H9 (cell line): ENCODE data around the gene GPR137B. TPM values are rescaled to one million over a fixed set of nuclear protein-coding genes. Genes with fewer than 3 reads are reported as not detected.

ENCODE experiments used
- DNase-seq: peaks from one replicate; pipeline ENCODE4 v3.0.0-alpha.2; 2017
- H2AFZ ChIP-seq: one replicate; pipeline ENCODE4 v1.6.1; 2013; ENCODE audit warnings: mild to moderate bottlenecking, low read length, control low read depth, moderate library complexity
- H2AK5ac ChIP-seq: 2 replicates; pipeline ENCODE4 v1.6.1; 2013; ENCODE audit warnings: low read length, control low read depth, mixed read lengths; ENCODE audit not compliant: insufficient read length
- H2BK120ac ChIP-seq: one replicate; pipeline ENCODE4 v1.6.1; 2013; ENCODE audit warnings: low read depth, mild to moderate bottlenecking, low read length, control low read depth, inconsistent platforms; ENCODE audit not compliant: poor library complexity, severe bottlenecking
- H2BK12ac ChIP-seq: 2 replicates; pipeline ENCODE4 v1.6.1; 2013; ENCODE audit warnings: low read length, control low read depth, mixed read lengths, low read depth; ENCODE audit not compliant: insufficient read length
- H2BK15ac ChIP-seq: 2 replicates; pipeline ENCODE4 v1.6.1; 2013; ENCODE audit warnings: low read depth, low read length, control low read depth
- H2BK20ac ChIP-seq: one replicate; pipeline ENCODE4 v1.6.1; 2013; ENCODE audit warnings: low read depth, mild to moderate bottlenecking, low read length, control low read depth, inconsistent platforms; ENCODE audit not compliant: poor library complexity, severe bottlenecking
- H2BK5ac ChIP-seq: 2 replicates; pipeline ENCODE4 v1.6.1; 2013; ENCODE audit warnings: low read length, control low read depth, mixed read lengths; ENCODE audit not compliant: insufficient read length
- H3K14ac ChIP-seq: 2 replicates; pipeline ENCODE4 v1.6.1; 2013; ENCODE audit warnings: low read length, control low read depth; ENCODE audit not compliant: insufficient read depth
- H3K18ac ChIP-seq: 2 replicates; pipeline ENCODE4 v1.6.1; 2013; ENCODE audit warnings: low read depth, mild to moderate bottlenecking, mixed read lengths, low read length, control low read depth; ENCODE audit not compliant: insufficient read length
- H3K23ac ChIP-seq: 2 replicates; pipeline ENCODE4 v1.6.1; 2013; ENCODE audit warnings: low read length, control low read depth, mixed read lengths, low read depth; ENCODE audit not compliant: insufficient read length
- H3K23me2 ChIP-seq: 2 replicates; pipeline ENCODE4 v1.6.1; 2013; ENCODE audit warnings: low read depth, mild to moderate bottlenecking, mixed read lengths, low read length, control low read depth; ENCODE audit not compliant: insufficient read length, poor library complexity, severe bottlenecking
- H3K27ac ChIP-seq: 2 replicates; pipeline ENCODE4 v1.5.1; 2013; ENCODE audit warnings: low read length, control low read depth, mixed read lengths, low read depth; ENCODE audit not compliant: insufficient read length
- H3K27me3 ChIP-seq: 2 replicates; pipeline ENCODE4 v1.6.1; 2013; ENCODE audit warnings: low read length, control low read depth, inconsistent platforms; ENCODE audit not compliant: insufficient read depth
- H3K4ac ChIP-seq: 2 replicates; pipeline ENCODE4 v1.6.1; 2013; ENCODE audit warnings: low read depth, mild to moderate bottlenecking, control low read depth, inconsistent platforms, low read length, moderate library complexity
- H3K4me1 ChIP-seq: 2 replicates; pipeline ENCODE4 v1.6.1; 2013; ENCODE audit warnings: low read length, control low read depth, inconsistent platforms; ENCODE audit not compliant: insufficient read depth
- H3K4me2 ChIP-seq: 2 replicates; pipeline ENCODE4 v1.6.1; 2013; ENCODE audit warnings: low read length, control low read depth, mixed read lengths; ENCODE audit not compliant: insufficient read length, insufficient read depth
- H3K56ac ChIP-seq: 2 replicates; pipeline ENCODE4 v1.6.1; 2013; ENCODE audit warnings: low read depth, mild to moderate bottlenecking, mixed read lengths, low read length, control low read depth; ENCODE audit not compliant: insufficient read length
- H3K79me1 ChIP-seq: 2 replicates; pipeline ENCODE4 v1.6.1; 2013; ENCODE audit warnings: low read depth, mild to moderate bottlenecking, moderate library complexity, low read length, control low read depth, inconsistent platforms; ENCODE audit not compliant: insufficient read depth, poor library complexity, severe bottlenecking
- H3K79me2 ChIP-seq: 2 replicates; pipeline ENCODE4 v1.6.1; 2013; ENCODE audit warnings: low read length, control low read depth, inconsistent platforms; ENCODE audit not compliant: insufficient read depth
- H3K9ac ChIP-seq: 2 replicates; pipeline ENCODE4 v1.6.1; 2013; ENCODE audit warnings: low read length, control low read depth, mixed read lengths; ENCODE audit not compliant: insufficient read length; ENCODE audit errors: extremely low read depth
- H3K9me3 ChIP-seq: one replicate; pipeline ENCODE4 v1.6.1; 2013; ENCODE audit warnings: low read depth, low read length, inconsistent platforms; ENCODE audit not compliant: control insufficient read depth
- H3T11ph ChIP-seq: one replicate; pipeline ENCODE4 v1.6.1; 2013; ENCODE audit warnings: mild to moderate bottlenecking, low read length, control low read depth, inconsistent platforms
- H4K20me1 ChIP-seq: one replicate; pipeline ENCODE4 v1.6.1; 2013; ENCODE audit not compliant: control insufficient read depth, insufficient read length, insufficient read depth
- H4K5ac ChIP-seq: 2 replicates; pipeline ENCODE4 v1.6.1; 2013; ENCODE audit warnings: low read depth, mild to moderate bottlenecking, mixed read lengths, low read length, control low read depth; ENCODE audit not compliant: insufficient read length
- H4K8ac ChIP-seq: replicated peaks from 2 replicates; pipeline ENCODE4 v1.6.1; 2013; ENCODE audit warnings: low read length, control low read depth, mixed read lengths, low read depth; ENCODE audit not compliant: insufficient read length
- H4K91ac ChIP-seq: 2 replicates; pipeline ENCODE4 v1.6.1; 2013; ENCODE audit warnings: low read depth, mild to moderate bottlenecking, moderate library complexity, mixed read lengths, low read length, control low read depth; ENCODE audit not compliant: insufficient read length
- H3K27ac Mint-ChIP-seq, 3 experiments: 2 replicates in 2 of 3; 3 replicates in 1 of 3; pipeline ENCODE4 v1.8.0; 2020 to 2021; ENCODE audit warnings: mixed read lengths in 3 of 3, mild to moderate bottlenecking in 1 of 3, moderate library complexity in 1 of 3
- H3K27me3 Mint-ChIP-seq: 2 replicates; pipeline ENCODE4 v1.8.0; 2021; ENCODE audit warnings: low read depth, mild to moderate bottlenecking, moderate library complexity, mixed read lengths
- H3K36me3 Mint-ChIP-seq, 3 experiments: 2 replicates in 2 of 3; 3 replicates in 1 of 3; pipeline ENCODE4 v1.8.0; 2020 to 2021; ENCODE audit warnings: low read depth in 3 of 3, mixed read lengths in 3 of 3; ENCODE audit not compliant: insufficient read depth in 1 of 3
- H3K4me1 Mint-ChIP-seq, 2 experiments: 2 replicates each; pipeline ENCODE4 v1.8.0; 2020; ENCODE audit warnings: mixed read lengths in 2 of 2
- H3K4me3 Mint-ChIP-seq, 2 experiments: 2 replicates in 1 of 2; 3 replicates in 1 of 2; pipeline ENCODE4 v1.8.0; 2020 to 2021; ENCODE audit warnings: mild to moderate bottlenecking in 2 of 2, mixed read lengths in 2 of 2, moderate library complexity in 1 of 2
- H3K9me3 Mint-ChIP-seq, 2 experiments: 2 replicates in 1 of 2; 3 replicates in 1 of 2; pipeline ENCODE4 v1.8.0; 2020; ENCODE audit warnings: mild to moderate bottlenecking in 2 of 2, mixed read lengths in 2 of 2, moderate library complexity in 1 of 2
- WGBS: extraction: QIAGEN DNeasy Blood & Tissue Kit; methylation state at CpG from one replicate; pipeline ENCODE4 v1.1.7; 2013; ENCODE audit warnings: missing lambda C conversion rate, low lambda C conversion rate, mixed read lengths; ENCODE audit not compliant: insufficient read length; ENCODE audit errors: extremely low coverage; 5-methylcytosine and 5-hydroxymethylcytosine counted together
- total RNA-seq: library from RNA; stranded (reverse); gene quantifications from 2 replicates; pipeline ENCODE4 v1.2.1, GENCODE V29; 2021
- TF ChIP-seq, protein P1 (sequence below): fragments of 200-600 bp; sonication (generic); conservative IDR thresholded peaks from 3 replicates; pipeline ENCODE4 v1.8.0; 2021; ENCODE audit warnings: antibody characterized with exemption, mild to moderate bottlenecking

Gene GPR137B
- total RNA-seq, 1 experiment from 2014 or later, result 5.9 TPM

GRCh38 chr1:236176337-236177336 is 34.3 kb downstream of the GPR137B start:
- Histone ChIP-seq H4K8ac (no peak overlapping the region), H3K18ac (no peak overlapping the region), H2BK5ac (no peak overlapping the region), H4K5ac (no peak overlapping the region), H3K4me2 (no peak overlapping the region), H3K4ac (no peak overlapping the region), H3K56ac (no peak overlapping the region), H3T11ph (no peak overlapping the region), H3K23ac (no peak overlapping the region), H2BK15ac (no peak overlapping the region), H2AFZ (no peak overlapping the region), H3K27me3 (no peaks in the 10 kb centered on the region), H2BK20ac (no peak overlapping the region), H2BK12ac (no peak overlapping the region), H3K9ac (no peak overlapping the region), H3K27ac (no peak overlapping the region), H2BK120ac (no peak overlapping the region), H4K91ac (no peak overlapping the region), H4K20me1 (no peaks in the 10 kb centered on the region), H3K79me2 (no peaks in the 10 kb centered on the region), H3K23me2 (no peaks in the 10 kb centered on the region), H2AK5ac (no peak overlapping the region), H3K4me1 (no peaks in the 10 kb centered on the region), H3K14ac (no peak overlapping the region; the same call in 1 of the 2 replicates), H3K9me3 (no peaks in the 10 kb centered on the region), H3K79me1 (no peaks in the 10 kb centered on the region)
- peak overlapping the region; percentile 4 to 17 (median 6); a peak in 2 of 7 replicates for H3K27ac Mint-ChIP-seq
- H3K4me3 Mint-ChIP-seq, result no peak overlapping the region
- DNase-seq, result no peak
- no CpG with 5 or more reads among the region's 18 CpGs for WGBS
- no peaks in the 10 kb centered on the region for H3K9me3 Mint-ChIP-seq
- peaks cover 0 to 12% (median 7%) of the 10 kb centered on the region in 3 experiments; a peak in 3 of 7 replicates for H3K36me3 Mint-ChIP-seq
- H3K4me1 Mint-ChIP-seq, result peaks cover 9 to 18% of the 10 kb centered on the region in 2 experiments
- TF ChIP-seq, protein P1, sequence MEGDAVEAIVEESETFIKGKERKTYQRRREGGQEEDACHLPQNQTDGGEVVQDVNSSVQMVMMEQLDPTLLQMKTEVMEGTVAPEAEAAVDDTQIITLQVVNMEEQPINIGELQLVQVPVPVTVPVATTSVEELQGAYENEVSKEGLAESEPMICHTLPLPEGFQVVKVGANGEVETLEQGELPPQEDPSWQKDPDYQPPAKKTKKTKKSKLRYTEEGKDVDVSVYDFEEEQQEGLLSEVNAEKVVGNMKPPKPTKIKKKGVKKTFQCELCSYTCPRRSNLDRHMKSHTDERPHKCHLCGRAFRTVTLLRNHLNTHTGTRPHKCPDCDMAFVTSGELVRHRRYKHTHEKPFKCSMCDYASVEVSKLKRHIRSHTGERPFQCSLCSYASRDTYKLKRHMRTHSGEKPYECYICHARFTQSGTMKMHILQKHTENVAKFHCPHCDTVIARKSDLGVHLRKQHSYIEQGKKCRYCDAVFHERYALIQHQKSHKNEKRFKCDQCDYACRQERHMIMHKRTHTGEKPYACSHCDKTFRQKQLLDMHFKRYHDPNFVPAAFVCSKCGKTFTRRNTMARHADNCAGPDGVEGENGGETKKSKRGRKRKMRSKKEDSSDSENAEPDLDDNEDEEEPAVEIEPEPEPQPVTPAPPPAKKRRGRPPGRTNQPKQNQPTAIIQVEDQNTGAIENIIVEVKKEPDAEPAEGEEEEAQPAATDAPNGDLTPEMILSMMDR, result no peak
- H3K27me3 Mint-ChIP-seq, result no peaks in the 10 kb centered on the region
